ENCODE data around the gene ANXA3.

The ANXA3 gene

DNA sequence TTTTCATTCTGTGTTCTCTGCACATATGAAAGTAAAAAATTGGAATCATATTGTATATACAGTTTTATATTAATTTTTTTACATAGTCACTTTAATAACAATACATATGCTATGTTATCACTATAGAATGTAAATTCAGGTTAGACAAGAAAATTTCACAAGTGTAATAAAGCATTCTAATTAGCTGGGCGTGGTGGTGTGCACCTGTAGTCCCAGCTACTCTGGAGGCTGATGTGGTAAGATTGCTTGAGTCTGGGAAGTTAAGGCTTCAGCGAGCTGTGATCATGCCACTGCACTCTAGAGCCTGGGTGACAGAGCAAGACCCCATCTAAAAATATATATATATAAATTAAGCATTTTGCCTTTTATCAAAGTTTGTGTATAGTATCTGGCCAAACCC, 95.7 kb downstream of the ANXA3 start:
- in situ Hi-C loops (cut with HindIII; ENCODE audit: low sequenced_read_pairs): no loop called here
- TF ChIP-seq, protein P1, sequence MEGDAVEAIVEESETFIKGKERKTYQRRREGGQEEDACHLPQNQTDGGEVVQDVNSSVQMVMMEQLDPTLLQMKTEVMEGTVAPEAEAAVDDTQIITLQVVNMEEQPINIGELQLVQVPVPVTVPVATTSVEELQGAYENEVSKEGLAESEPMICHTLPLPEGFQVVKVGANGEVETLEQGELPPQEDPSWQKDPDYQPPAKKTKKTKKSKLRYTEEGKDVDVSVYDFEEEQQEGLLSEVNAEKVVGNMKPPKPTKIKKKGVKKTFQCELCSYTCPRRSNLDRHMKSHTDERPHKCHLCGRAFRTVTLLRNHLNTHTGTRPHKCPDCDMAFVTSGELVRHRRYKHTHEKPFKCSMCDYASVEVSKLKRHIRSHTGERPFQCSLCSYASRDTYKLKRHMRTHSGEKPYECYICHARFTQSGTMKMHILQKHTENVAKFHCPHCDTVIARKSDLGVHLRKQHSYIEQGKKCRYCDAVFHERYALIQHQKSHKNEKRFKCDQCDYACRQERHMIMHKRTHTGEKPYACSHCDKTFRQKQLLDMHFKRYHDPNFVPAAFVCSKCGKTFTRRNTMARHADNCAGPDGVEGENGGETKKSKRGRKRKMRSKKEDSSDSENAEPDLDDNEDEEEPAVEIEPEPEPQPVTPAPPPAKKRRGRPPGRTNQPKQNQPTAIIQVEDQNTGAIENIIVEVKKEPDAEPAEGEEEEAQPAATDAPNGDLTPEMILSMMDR (IDR thresholded peaks at IDR 0.05; ENCODE audit: low read depth, low read length): no peak
- DNase-seq (ENCODE audit: low read depth, low spot score): no peak
- no peak overlapping the region for H3K4me3 ChIP-seq (ENCODE audit: low read depth, low read length)

GRCh38 chr4:78648640-78649363, 97.2 kb downstream of the ANXA3 start:
- in situ Hi-C loops (cut with HindIII; ENCODE audit: low sequenced_read_pairs): no loop called here
- no peak overlapping the region for H3K4me3 ChIP-seq (ENCODE audit: low read depth, low read length)
- TF ChIP-seq, protein P1 (IDR thresholded peaks at IDR 0.05; ENCODE audit: low read depth, low read length): no peak
- no peak for DNase-seq (ENCODE audit: low read depth, low spot score)

GRCh38 chr4:78650106-78651024, 98.8 kb downstream of the ANXA3 start:
- TF ChIP-seq, protein P1 (IDR thresholded peaks at IDR 0.05; ENCODE audit: low read depth, low read length): no peak
- peak; percentile 67 for DNase-seq (ENCODE audit: low read depth, low spot score)
- in situ Hi-C loops (cut with HindIII; ENCODE audit: low sequenced_read_pairs): no loop called here

DNA sequence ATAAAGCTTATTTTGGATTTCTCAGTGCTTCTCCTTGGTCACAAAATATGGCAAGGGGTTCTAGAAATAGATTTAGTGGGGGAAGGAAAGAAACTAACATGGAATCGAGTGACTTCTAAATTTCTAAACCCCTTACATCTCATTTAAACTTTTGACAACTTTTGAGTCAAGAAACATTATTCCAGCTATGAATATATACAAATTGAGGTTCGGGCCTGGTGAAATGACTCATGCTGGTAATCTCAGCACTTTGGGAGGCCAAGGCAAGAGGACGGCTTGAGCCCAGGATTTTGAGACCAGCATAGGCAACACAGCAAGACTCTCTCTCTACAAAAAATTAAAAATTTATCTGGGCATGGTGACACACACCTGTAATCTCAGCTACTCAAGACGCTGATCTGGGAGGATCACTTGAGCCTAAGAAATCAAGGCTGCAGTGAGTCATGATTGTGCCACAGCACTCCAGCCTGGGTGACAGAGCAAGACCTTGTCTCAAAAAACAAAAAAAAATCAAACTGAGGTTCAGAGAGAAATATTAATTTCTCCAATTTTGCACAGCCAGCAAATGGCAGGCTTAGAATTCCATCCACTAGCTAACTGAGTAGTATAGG, 99.8 kb downstream of the ANXA3 start:
- in situ Hi-C loops (cut with HindIII; ENCODE audit: low sequenced_read_pairs): no loop called here
- no peak overlapping the region for H3K4me3 ChIP-seq (ENCODE audit: low read depth, low read length)
- no peak for DNase-seq (ENCODE audit: low read depth, low spot score)
- TF ChIP-seq, protein P1 (IDR thresholded peaks at IDR 0.05; ENCODE audit: low read depth, low read length): no peak

More at GRCh38 chr4:78650106-78651024, 98.8 kb downstream of the ANXA3 start:
- no peak overlapping the region for H3K4me3 ChIP-seq (ENCODE audit: low read depth, low read length)

- in situ Hi-C loops (cut with HindIII; ENCODE audit: low sequenced_read_pairs): no loop called here
- TF ChIP-seq, protein P1 (IDR thresholded peaks at IDR 0.05; ENCODE audit: low read depth, low read length): no peak
Measured at GRCh38 chr4:78652282-78652876, 100.8 kb downstream of the ANXA3 start.

GRCh38 chr4:78653655-78654054, 102.1 kb downstream of the ANXA3 start:
- TF ChIP-seq, protein P1 (IDR thresholded peaks at IDR 0.05; ENCODE audit: low read depth, low read length): no peak
- no peak overlapping the region for H3K4me3 ChIP-seq (ENCODE audit: low read depth, low read length)
- in situ Hi-C loops (cut with HindIII; ENCODE audit: low sequenced_read_pairs): no loop called here
- no peak for DNase-seq (ENCODE audit: low read depth, low spot score)

More at GRCh38 chr4:78652282-78652876, 100.8 kb downstream of the ANXA3 start:
- DNase-seq (ENCODE audit: low read depth, low spot score): peak; percentile 66
- no peak overlapping the region for H3K4me3 ChIP-seq (ENCODE audit: low read depth, low read length)

All from astrocyte of the spinal cord (primary cell).